Right renal pelvis (tissue), 4 donors: ENCODE measurements around the gene RCAN2. TPM values are rescaled to one million over a fixed set of nuclear protein-coding genes. Genes with fewer than 3 reads are reported as not detected.
"Not testable (repeated sequence)": the region's sequence is repeated elsewhere in the genome, so short reads cannot be mapped to it uniquely, and the experiment has no call there.

ENCODE experiments used
- DNase-seq, 4 donors: peaks; one replicate each; pipeline ENCODE4 v3.0.0-alpha.2; 2013; ENCODE audit warnings: low read depth in 4 of 4, low spot score in 3 of 4, missing footprints in 1 of 4
- polyA plus RNA-seq, 4 donors: library from polyadenylated mRNA; unstranded; fragments of 120-200 nt; gene quantifications; one replicate each; pipeline ENCODE4 v1.2.1, GENCODE V29; 2013; ENCODE audit not compliant: insufficient read length in 4 of 4

The RCAN2 gene
- polyA plus RNA-seq, 4 donors = 23.7 to 31.3 (median 28.1) TPM

DNA sequence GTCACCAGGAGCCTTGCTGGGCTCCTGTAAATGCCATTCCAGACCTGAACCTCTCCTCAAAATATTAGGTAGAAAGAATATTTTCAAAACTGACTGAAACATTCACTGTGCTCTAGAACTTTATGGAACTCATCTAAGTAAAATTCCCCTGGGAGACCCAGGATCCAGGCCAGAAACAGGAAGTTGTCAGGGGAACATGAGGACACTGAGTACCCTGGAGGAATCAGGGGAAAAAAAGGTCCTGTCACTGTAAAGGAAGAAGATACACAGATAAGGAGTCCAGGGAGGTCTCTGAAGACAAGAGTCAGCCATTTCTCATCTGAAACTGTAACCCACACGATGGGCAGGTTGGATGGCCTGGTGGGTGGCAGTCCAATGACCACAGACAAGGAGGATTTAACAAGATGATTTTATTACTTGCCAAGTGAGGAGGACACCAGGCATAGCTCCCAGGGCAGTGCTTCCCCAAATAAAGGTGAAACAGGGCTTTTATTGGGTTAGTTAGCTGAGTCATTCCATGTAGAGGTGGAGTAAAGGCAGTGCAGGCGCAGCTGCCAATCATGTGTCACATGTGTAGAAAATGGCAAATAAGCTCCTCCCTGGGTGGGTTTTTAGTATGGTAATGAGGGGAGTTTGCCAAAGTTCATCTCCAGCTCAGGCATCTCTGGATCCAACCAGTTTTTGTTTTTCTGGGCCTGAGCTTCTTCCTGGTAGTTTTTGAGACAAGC, 138.5 kb downstream of the RCAN2 start:
- no peak for DNase-seq

DNA sequence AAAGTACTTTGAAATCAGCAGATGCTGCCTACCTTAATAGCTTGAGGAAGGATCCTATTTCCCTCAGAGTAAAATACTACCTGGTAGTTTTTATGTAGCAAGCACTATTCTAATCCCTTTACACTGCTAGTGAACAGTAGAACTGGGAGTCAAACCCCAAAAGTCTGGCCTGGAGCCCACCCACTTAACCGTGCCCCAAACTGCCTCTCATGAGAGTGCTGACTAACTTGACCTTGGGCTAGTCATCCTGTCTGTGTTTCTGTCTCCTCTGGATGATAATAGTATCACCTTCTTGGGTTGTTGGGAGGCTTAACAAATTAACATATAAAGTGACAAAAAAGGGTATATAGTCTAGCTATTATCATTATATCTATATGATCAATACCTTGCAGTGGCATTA, 140.5 kb downstream of the RCAN2 start:
- no peak for DNase-seq

- no peak for DNase-seq
Observed at GRCh38 chr6:46347669-46348068, 143.6 kb downstream of the RCAN2 start.

- DNase-seq = no peak
Observed at GRCh38 chr6:46340246-46340645, 151.0 kb downstream of the RCAN2 start.

- no peak for DNase-seq
Observed at GRCh38 chr6:46338131-46338530, 153.1 kb downstream of the RCAN2 start.

- DNase-seq = no peak
Observed at GRCh38 chr6:46334442-46334841, 156.8 kb downstream of the RCAN2 start.

DNA sequence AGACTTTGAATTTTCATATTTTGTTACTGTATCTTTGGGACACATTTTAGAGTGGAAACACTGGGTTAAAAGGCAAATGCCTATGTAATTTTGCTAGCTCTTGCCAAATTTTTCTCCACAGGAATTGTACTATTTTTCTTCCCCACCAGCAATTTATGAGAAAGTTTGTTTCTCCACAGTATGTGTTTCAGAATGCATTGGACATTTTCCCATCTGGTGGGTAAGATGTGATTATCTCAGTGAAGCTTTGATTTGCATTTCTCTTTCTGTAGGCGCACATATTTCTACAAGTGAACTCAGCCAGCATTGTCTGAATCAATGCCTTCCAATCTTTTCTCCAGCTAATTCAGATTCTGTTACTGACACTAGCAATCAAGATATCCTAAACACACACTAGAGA, 157.8 kb downstream of the RCAN2 start:
- DNase-seq = no peak

- DNase-seq = not testable (repeated sequence)
Observed at GRCh38 chr6:46332448-46332847, 158.8 kb downstream of the RCAN2 start.

- DNase-seq = no peak
Observed at GRCh38 chr6:46331461-46331860, 159.8 kb downstream of the RCAN2 start.

- no peak for DNase-seq
Observed at GRCh38 chr6:46329568-46329967, 161.7 kb downstream of the RCAN2 start.

- DNase-seq = no peak
Observed at GRCh38 chr6:46327779-46328178, 163.5 kb downstream of the RCAN2 start.

- no peak for DNase-seq
Observed at GRCh38 chr6:46325561-46326530, 165.4 kb downstream of the RCAN2 start.

- no peak for DNase-seq
Observed at GRCh38 chr6:46324706-46325105, 166.5 kb downstream of the RCAN2 start.

DNA sequence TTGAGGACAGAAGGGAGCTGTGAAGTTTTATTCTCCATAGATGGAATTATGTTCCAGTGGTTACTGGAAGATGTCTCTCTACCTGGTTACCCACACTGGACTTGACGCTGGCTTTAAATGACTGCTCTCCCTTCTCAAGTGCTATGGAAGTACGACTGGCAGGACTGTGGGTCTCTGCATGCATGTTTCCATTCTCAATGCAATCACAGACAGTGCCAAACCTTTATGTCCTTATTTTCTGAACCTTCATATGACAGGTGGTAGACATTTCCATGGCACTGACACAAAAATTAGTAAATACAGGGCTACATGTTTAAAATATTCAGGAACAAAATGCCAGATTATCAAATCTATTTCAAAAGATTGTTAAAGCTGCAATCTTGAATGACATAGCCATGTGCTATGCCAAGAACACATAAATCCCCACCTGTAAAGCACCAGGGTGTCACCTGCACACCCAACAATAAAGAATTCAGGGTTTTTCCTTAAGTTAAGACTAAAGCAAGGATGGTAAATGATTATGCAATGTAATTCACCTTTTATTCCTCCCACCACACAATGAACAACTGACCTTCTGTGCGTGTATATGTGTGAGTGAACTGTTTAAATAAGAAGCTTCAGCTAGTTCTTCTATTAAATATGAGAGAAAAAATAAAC, 167.2 kb downstream of the RCAN2 start:
- no peak for DNase-seq

DNA sequence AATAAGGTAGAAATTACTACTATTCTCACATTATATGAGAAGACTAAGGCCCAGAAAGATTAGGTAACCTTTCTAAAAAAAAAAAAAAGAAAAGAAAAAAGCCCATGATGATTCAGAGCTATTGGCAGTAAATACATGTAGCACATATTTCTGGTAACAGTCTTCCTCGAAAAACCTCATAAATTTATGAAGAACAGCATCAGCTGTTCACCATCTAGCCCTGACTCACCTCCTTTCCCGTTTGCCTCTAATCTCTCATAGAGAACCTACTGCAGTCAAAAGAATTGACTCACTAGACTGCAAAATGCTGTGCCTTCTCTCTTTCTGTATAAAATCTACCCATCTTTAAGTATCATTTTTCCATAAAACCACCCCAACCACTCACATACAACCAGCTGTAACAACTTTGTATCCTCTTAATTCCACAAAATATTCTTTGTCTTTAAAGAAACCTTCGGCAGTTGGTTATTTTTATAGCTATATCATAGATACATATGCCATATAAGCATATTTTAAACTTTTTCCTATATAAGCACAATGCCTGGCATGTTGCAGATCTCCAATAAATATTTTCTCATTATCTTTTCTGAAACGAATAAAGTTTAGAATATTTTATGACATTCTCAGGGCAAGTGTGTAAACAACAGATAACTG, 167.8 kb downstream of the RCAN2 start:
- no peak for DNase-seq

DNA sequence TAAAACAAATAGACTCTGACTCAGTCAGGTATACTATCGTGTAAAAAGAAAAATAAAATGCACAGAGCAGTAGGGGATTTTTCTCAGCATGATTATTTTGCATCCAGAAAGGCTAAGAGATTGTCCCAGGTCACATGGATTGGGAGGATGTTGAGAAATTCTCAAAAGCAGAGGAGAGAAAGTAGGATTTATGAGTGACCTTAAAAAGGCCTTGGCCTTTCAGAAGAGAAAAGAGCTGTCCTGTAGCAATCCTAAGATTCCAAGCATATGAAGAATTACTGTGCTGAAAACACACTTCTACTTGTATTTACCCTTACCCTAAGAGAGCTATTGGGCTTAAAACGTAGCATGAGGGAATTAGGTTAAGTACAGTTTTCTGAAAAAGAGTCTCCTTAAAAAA, 170.7 kb downstream of the RCAN2 start:
- DNase-seq = no peak

- no peak for DNase-seq
Observed at GRCh38 chr6:46315589-46315988, 175.7 kb downstream of the RCAN2 start.

GRCh38 chr6:46312654-46313053, 178.6 kb downstream of the RCAN2 start:
- no peak for DNase-seq

DNA sequence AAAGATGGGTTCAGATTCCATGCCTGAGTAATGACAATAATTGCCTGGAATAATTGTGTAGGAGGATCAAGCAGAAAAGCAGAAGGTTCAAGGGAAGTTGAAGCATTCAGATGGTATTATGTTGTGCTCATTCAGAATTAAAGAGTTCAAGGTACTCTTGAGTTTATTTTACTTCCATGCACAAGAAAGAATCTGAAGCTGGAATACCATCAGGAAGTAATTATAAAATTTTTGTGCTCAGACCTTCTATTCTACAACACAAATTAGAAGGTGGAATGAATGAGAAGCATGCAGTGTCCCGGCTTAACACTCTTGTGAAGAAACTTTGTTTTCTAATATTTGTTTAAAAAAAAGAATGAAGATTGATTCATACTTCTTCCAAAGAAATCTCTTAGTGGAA, 181.1 kb downstream of the RCAN2 start:
- no peak for DNase-seq

DNA sequence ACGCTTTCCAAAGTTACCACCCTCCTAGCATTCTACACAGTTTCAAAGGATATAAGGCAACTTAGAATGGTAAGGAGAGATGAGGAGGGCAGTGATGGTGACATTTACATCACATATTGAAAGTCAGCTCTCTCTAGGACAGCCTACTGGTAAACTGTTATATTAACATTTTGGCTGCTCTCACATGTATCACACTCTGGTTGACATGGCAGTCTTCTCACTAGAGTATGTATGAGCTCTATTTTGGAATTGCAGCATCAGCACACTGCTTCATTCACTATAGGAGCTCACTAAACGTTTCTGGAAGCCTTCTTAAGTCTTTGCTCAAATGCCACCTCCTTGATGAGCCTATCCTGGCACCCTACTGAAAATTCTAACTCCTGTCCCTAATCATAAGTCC, 184.8 kb downstream of the RCAN2 start:
- DNase-seq = no peak

DNA sequence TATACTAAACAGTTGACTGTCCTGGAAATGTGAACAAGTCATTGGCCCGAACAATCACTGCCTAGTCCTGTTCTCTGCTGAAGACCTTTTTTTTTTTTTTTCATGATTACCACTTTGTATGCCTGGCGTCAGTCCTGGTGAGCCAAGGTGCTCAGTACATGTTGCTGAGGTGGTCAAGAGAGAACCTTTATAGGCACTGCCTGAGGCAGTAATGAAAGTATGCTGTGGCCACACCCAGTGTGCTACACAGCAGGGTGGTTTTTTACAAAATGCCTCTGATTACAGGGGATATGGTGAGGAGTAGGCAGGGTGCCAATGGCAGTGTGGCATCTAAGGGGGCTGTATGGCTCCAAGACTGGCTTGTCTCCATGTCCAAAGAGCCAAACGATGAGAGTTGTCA, 185.4 kb downstream of the RCAN2 start:
- no peak for DNase-seq
